Cortex of kidney (tissue), 1 donor: Measurements from ENCODE around the gene PARN.

Experiments
- DNase-seq: peaks from one replicate; lab custom pipeline; 2025; lab: John Stamatoyannopoulos, UW

Gene PARN

DNA sequence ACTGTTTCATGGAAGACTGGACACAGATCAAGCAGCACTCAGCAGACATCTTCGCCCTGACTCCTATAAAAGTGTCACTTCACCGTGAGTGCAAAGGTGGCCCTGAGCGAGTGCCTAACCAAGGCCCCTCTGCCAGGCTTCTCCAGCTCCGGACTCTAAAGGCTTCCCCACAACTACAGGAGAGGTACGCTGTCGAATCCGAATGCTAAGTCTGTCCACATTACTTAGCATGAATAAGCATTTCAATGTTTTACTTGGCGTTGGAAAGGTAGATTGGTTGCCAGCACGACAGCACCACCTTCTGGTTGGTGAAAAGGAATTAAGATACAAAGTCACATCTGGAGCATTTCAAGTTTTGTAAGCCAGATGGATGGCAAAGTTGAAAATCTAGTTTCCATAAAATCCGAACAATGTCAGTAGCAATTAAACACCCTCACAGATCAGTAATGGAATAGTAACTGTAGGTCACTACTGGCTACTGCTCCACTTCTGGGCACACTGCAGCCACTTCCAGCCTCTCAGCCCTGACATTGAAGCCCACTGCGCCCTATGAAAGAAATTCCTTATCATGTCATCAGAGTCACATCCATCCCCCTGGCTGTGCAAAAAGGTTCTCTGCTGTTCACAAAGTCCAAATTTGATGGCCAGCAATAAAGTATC is 100.9 kb downstream of the PARN start:
- DNase-seq, result no peak

DNA sequence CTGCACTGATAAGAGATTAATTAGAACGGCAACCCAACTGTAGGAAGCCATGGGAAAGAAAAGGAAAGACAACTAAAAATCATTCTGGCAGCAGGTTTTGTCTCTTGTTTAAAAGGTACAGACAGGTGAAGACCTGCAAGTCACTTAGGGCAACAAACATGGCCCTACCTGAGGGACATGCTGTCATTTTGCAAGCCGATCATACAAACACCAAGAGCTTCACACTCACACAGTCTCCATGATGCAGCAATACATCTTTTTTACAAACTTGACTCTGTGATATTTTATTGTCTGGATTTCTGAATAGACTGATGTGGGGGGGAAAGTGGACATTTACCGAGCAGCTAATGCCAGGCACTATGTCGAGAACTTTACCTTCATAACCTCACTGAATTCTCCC is 101.8 kb downstream of the PARN start:
- DNase-seq, result no peak

DNA sequence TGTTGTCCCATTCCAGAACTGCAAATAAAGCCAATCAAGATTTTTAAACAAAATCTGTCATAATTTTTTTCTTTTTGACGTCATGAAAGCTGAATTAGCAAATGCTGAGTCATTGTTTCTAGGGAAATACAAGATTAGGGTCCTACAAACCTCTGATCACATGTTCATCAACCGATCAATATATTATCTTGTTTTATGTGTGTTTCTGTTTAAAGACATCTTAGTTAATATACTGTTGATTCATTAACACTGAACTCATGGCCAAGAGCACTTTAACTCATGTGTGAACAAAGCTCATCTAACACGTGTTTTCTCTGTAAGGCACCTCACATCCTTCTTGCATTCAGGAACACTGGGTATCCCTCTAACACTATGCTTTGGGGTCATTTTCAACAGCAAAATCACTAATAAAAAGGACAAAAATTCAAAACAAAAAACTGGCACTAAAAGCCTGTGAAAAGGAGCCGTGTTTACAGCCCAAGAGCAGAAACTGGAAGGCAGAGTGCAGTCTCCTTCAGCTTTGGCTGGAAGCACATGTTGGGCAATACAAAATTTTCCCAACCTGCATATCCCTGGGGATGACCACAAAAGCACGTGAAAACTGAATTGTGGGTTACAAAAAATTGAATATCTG is 102.5 kb downstream of the PARN start:
- DNase-seq, result no peak

DNA sequence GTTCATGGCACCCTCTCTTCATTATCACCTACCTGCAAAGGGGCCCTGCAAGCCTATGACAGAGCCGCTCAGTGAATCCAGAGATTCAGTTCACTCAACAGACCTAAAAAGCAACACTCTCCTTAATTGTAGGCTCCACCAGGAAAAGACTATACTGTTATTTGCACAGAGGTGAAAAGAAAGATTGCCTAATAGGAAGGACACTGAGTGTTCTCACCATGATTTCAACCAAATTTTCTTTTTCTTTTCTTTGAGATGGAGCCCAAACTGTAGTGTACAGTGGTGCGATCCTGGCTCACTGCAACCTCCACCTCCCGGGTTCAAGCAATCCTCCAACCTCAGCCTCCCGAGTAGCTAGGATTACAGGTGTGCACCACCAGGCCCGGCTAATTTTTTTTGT is 104.5 kb downstream of the PARN start:
- DNase-seq, result no peak

DNA sequence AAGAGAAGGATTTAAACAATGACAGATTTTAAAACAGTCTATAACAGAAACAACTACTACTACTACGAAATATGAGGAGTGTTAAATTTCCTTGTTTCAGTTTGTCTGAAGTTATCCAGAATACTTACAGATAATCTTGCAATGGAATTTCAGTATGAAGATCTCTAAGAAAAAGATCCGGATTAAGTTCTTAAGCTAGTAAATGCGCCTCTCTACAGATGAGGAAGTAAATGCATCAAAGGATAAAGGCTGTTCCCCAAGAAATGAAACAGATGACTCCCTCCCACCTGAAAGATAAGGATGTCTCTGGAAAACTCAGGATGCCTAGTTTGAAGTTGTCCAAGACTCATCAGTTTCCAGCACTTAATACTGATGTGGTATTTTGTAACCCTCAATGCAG is 105.1 kb downstream of the PARN start:
- DNase-seq, result no peak

DNA sequence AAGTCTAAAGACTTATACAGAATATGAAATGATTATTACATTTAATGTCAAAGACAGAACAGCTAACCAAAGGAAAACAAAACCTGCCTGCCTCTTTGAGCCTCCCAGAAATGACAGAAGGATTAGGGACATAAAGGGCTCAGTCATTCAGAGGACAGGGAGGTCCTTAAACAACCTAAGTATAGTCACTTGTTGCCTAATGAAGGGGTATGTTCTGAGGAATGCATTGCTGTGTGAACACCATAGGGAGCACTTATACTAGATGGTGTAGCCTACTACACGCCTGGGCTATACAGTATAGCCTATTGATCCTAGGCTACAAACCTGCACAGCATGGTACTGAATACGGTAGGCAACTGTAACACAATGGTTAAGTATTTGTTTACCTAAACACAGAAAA is 106.4 kb downstream of the PARN start:
- DNase-seq, result no peak

DNA sequence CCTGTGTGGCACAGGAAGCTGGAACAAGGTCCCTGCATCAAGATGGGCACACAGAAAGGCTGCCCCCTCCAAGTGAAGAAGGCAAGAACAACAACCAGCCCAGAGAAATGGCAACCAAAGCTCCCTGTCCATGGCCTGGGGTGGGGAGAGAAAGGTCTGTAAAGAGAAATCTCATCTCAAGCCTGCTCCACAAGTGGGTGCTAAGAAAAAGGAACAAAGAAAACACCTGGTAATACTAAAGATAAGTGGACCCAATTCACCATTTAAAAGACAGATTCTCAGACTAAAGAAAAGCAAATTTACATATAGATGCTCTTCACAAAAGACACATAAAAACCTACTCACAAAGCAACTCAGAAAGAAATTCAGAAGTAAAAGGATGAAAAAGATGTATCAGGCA is 107.4 kb downstream of the PARN start:
- no peak for DNase-seq

DNA sequence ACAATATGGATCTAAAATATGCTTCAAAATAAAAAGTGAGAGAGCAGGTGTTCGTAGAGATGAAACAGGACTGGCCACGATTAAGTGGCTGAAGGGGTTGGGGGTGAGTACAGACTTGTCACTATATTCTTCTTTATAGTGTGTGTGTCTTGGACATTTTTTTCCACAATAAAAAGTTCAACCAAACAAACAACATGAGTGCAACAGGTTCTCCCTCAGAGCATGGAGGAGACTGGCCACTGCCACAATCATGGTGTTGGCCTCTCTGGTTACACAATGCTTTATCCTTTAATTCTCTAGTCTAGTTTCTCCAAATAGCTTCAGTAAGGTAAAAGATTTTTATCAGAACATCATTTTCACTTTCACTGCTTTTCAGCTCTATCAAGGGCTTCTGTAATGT is 109.3 kb downstream of the PARN start:
- no peak for DNase-seq

DNA sequence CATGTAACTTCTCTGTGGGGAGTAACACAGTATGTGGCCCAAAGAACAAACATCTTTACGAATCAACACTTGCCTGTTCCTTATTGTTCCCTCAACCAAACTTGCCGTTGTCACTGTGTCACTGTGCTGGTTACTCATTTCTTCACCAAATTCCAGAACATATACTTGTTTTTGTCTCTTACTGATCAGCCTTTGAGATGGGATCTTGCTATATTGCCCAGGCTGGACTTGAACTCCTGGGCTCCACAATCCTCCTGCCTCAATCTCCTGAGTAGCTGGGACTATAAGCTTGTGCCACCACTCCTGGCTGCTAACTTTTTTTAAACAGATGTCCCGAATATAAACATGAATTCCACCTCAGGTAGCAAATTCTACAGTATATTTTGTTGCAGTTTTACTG is 115.1 kb downstream of the PARN start:
- DNase-seq, result no peak

DNA sequence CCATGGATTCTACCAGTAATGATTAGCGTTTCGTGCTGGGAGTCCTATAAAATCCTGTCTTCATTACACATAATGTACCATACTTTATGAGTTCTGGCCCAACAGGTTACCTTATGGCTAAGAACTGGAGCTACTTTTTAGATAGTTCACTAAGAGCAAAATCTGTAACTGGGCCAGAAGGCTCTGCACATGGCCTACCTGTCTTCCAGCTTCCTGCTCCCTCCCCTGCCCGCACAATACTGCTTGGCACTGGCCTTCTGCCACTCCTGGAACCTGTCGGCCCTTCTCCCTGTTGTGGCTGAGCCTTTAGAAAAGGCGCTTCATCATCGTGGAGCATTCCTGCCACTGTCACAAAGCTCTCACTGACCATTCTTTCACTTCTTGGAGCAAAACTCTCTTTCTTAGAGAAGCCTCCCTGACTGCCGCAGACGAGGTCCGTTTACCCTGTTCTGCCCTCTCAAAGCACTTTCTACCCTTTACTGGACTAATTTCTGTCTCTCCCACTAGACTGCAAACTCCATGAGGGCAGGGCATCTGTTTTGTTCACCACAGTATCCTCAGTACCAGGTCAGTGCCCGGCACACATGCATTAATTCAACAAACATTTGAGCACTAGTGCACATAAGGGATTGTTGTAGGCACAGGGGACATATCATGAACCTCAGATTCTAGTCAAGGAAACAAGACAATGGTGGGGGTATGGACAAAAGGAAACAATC is 116.5 kb downstream of the PARN start:
- no peak for DNase-seq

DNA sequence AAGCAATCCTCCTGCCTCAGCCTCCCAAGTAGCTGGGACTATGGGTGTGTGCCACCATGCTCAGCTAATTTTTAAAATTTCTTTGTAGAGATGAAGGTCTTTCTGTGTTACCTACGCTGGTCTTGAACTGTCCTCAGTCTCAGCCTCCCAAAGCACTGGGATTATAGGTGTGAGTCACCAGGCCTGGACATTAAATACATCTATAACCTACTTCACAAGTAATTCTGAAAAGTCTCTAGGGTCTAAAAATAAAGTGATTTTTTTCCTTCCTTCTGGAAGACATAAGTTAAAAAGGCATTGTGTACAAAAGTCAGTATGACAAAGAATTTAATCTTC is 118.3 kb downstream of the PARN start:
- DNase-seq, result no peak

DNA sequence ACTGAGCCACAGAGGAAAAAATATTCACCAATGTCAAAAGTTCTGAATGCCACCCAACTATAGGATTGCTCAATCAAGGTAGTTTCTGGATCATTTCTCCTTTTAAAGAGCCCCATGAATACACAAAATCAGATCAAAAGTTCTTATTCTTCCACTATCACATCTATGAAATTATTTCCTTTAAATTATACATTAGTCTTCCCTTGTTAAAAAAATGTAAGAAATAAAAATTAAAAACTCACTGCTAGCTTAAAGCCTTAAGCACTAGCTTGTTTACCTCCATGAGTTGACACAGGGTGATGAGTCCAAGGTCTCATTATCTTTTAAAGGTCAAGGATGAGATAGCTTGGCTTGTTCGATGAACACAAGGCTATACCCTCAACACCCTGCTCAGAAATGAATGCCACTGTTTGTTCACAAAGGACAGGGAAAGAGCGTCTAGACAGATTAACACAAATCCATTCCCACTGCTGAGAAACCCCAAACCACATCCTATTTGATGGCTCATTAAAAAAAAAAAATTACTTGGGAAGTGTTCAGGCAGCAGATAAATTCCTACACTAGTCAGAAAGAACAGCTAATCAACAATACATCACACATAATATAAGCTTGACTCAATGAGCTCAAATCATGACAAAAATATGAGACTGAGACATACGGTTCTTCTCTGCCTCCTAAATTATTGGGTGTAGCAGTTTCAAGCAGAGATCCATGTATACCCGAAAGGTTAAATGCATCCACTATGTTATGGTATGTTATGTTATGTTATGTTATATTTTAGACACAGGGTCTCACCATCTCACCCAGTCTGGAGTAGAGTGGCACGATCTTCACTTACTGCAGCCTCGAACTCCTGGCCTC is 118.9 kb downstream of the PARN start:
- no peak for DNase-seq

DNA sequence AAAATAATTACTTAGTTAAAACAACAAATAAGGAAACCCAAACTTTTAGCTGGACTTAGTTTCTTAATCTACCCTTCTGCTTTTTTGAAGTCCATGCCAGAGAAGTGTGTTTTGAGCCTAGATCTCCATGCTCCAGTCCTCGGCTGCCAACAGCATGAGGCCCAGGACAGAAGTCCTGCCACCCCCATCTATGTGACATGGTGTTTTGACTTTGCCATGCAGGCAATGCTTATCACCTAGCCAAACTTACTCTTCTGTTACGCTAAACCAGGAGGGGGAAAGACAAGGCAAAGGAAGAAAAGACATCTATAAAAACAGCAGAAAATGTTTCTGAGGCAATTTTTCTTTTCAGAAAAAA is 119.5 kb downstream of the PARN start:
- DNase-seq, result no peak

DNA sequence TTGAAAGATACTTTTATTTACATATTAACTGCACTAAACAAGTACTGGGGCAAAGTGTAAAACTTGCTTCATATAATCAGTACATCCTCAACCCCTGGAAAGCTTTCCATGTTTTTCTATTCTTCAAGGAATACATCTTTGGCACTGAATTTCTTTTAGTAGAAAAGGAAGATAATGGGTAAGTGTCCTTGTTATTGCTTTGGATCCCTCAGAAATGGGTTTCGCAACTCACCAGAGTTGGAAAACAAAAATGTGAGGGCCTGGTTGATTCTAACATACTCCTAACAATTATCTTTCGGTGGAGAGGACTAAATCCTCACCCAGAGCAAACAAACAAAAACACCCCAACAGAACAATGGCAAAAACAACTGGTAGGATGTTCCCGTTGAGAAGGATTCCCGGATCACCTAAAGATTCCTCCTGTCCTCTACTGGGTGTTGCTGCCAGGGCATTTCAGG is 120.4 kb downstream of the PARN start:
- no peak for DNase-seq

DNA sequence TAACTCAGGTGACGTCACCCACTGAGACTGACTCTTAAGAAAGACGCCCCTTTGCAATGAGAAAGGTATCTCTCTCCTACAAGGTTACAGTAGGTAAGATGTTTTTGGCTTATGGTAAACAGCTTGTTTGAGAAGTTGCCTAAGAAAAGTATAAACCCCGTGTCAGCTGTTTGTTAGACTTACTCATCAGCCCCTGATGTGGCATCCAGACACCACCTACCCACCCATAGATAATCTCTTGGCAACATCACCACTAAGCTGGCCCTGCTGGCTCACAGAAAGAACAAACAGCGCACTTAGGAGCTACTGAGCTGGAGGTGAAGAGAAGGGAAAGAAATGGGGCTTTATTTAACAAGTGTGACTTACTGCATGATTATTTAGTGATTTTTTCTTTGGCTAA is 121.0 kb downstream of the PARN start:
- no peak for DNase-seq

DNA sequence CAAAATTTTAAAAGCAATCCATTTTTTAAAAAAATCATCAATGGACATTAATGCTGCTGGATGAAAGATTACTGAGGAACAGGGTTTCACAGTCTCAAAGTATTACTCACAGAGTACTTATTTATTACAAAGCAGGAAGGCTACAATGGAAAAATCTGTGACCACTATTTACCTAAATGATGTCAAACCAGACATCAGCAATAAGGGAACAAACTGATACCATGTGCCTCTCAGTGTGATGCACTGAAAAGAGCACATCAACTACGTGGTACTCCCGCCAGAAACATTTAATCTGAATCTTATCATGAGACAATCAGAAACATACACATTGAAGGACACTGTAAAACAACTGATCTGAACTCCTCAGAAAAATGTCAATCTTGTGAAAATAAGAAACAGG is 124.2 kb downstream of the PARN start:
- DNase-seq, result no peak

DNA sequence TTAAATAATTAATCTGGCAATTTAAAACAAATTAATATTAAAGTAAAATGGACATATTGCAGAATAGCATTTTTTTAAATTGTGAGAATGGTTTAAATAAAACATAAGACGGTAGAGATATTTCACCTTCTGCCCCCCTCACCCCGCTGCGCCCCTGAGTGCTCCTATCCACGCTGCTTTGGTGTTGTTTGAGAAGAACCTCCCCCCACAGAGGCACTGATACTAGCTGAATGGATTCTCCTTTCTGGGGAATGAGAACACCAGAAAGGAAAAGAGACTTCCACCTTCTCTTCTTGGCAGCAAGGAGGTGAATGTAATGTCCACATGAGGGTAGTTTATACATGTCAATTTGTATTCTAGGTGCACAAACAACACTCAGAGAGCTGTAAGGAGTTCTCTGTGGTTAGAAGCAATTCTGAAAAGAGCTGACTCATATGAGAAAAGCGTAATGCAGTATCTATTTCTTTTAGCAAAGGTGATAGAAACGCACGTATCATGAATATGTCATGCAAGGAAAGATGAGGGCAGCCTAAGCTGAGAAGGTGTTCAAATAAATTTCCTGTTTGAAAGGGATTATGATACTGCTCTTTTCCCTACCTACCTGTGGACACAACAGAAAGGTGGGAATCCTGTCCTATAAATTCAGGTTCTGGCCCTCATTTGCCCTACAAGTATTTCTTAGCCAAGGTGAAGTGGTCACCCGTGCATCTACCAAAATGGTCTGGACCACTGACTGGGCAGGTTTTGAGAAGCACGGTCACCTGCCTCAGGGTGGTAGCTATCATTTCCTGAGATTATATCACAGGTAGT is 126.9 kb downstream of the PARN start:
- DNase-seq, result no peak

DNA sequence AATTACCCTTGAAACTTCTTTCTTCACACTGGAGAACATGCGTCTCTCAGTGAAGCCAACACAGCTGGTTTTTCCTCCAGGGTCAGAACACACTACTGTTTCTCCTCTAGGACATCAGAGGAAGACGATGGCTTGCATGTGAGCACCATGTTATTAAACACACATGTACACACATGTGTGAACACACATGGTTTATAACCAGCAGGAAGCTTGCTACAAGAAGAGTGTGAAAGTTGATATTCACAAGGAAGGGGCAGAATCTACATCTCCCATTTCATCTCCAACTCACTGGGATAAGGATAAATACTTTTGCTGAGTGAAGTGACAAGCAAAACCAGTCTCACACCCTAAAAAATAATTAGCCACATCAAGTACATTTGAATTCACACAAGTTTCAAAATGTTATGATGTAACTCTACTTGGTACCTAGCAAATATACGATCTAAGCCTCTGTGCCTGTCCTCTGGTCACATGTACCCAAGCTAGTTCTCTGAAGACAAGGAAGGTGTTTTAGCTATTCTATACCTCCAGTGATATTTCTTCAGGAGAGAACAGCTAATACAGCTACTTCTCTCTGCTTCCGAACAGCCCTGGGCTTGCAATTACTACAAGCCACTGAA is 127.7 kb downstream of the PARN start:
- no peak for DNase-seq

DNA sequence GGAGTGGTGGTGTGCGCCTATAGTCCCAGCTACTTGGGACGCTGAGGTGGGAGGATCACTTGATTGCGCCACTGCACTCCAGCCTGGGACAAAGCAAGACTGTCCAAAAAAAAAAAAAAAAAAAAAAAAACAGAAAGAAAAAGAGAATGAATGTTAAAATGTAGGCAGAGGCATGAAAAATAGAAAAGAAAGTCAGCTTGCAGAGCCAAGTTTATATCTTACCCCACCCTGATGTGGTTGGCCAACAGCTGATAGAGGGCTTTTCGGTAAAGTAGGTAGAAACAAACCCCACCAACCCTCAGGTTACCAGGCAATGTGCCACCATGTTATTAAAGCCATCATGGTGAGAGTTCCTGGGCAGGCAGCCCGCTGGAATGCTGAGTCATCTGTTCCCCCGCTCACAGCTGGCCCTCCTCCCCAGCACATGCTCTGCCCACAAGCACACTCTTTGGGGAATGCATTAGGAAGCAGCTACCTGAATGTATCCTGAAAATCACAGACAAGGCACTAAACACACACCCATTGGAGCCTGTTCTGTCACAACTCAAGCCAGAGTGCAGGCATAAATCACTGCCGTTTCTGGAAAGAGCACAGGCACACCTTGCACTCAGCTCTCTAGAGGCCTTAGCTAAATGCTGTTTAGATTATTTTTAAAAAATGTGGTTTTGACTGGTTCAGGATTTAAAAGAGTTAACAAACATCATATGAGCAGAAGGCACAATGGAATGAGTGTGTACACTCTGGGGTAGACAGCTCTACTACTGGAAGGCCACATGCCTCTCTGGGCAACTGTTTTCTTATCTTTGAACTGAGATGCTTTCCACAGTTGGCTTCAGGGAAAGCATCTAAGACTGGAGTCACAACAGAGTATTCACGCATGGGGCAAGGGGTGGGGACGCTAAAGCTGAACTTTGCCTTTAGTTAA is 128.5 kb downstream of the PARN start:
- DNase-seq, result no peak

DNA sequence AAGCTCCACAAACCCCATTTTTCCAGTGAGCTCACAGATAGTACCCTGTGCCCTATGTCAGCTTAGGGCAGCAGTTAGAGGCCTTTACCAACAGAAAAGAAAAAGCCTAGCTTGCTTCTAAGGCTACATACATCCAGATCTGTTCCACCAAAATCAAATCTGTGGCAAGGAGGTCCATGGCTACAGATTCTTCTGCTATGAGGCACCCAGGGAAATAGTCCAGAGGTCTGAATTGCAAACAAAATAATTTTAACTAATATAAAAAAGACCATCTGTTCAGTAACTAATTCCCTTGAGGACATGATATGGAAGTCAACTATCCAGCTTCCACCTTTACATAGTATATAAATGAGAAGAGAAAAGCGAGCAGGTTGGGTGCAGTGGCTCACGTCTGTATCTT is 129.3 kb downstream of the PARN start:
- DNase-seq, result no peak
